GM12872 (cell line): ENCODE results near the gene HS6ST3.

Experiments used
- CTCF ChIP-seq: IDR thresholded peaks from 3 replicates; pipeline ENCODE4 v1.5.1; 2011; ENCODE audit warnings: low read depth, mild to moderate bottlenecking, low read length, moderate library complexity; ENCODE audit not compliant: insufficient read depth

Gene HS6ST3

GRCh38 chr13:96766306-96766705 lies 676.4 kb downstream of the HS6ST3 start:
- TF ChIP-seq CTCF = no peak

GRCh38 chr13:96768524-96768923 lies 678.6 kb downstream of the HS6ST3 start:
- TF ChIP-seq CTCF = no peak

DNA sequence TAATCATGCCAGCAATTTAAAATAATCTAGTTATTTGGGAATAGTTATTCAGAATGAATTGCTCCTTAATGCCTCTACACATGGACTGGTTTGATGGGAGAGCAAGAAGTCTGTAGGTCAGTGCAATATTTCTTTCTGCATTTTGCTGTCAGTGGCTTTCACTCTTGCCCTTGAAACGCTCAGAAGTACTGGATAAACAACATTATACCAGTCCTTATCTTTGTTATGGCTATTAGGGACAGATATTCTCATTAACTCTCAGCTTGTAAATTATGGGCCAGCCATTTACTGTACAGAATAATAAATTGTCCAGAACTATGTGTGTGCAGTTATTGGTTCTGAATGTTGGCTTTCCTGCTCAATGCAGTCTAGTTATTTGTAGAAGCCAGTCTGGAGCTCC lies 680.0 kb downstream of the HS6ST3 start:
- no peak for TF ChIP-seq CTCF

- TF ChIP-seq CTCF = no peak
Observed at GRCh38 chr13:96771486-96772367, 681.8 kb downstream of the HS6ST3 start.

- TF ChIP-seq CTCF = no peak
Observed at GRCh38 chr13:96772426-96772825, 682.5 kb downstream of the HS6ST3 start.

DNA sequence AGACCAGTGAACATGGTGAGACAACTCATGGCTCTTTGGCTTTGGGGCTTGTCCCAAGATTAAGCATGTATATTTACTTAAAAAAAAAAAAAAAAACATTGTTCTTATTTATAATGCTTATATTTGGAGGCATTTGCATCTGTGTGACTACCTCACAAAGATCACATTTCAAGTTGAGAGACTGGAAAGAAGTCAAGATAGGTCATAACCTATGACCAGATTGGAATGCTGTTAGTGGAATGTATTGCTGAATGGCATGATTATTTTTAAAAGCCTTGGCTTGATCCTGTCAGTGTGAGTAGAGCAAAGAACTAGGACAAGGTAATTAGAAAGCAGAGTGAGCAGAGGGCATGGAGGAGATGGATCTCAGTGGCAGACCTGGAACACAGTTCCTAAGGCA lies 689.8 kb downstream of the HS6ST3 start:
- no peak for TF ChIP-seq CTCF

DNA sequence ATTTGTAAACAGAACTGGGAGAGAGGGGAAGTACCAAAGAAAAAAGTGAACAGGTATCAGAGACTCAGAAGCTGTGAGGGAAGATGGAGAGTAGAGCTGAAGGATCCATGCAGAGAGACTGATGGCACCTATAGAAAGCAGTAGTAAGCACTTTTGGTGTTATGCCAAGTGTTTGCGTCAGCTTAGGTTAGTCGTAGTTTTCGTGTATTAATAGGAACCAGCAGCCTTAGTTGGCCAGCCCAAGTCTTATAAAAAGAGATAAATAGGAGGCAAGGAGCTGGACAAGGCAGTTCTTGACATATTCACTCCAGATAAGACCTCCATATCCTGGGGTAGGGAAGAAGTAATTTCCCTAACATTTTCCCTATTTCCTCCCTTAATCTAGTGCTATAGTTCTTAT lies 690.2 kb downstream of the HS6ST3 start:
- TF ChIP-seq CTCF = no peak

GRCh38 chr13:96781141-96781540 lies 691.2 kb downstream of the HS6ST3 start:
- TF ChIP-seq CTCF = no peak
